ENCODE results near the gene SYT2.
"Not testable (repeated sequence)": the region's sequence is repeated elsewhere in the genome, so short reads cannot be mapped to it uniquely, and the experiment has no call there.

Gene SYT2

GRCh38 chr1:202565890-202566602 lies 144.2 kb downstream of the SYT2 start:
- peak; percentile 4 for DNase-seq

GRCh38 chr1:202564958-202565495 lies 145.2 kb downstream of the SYT2 start:
- no peak for DNase-seq

GRCh38 chr1:202563818-202564217 lies 146.4 kb downstream of the SYT2 start:
- no peak for DNase-seq

GRCh38 chr1:202562444-202563060 lies 147.7 kb downstream of the SYT2 start:
- no peak for DNase-seq

- DNase-seq = no peak
These were observed 148.4 kb downstream of the SYT2 start for GRCh38 chr1:202561726-202562443.

GRCh38 chr1:202561240-202561639 lies 149.0 kb downstream of the SYT2 start:
- DNase-seq = no peak

- DNase-seq = not testable (repeated sequence)
These were observed 152.6 kb downstream of the SYT2 start for GRCh38 chr1:202557662-202558061.

- DNase-seq = not testable (repeated sequence)
These were observed 154.2 kb downstream of the SYT2 start for GRCh38 chr1:202556037-202556436.

GRCh38 chr1:202554619-202555018 lies 155.6 kb downstream of the SYT2 start:
- not testable (repeated sequence) for DNase-seq

GRCh38 chr1:202553560-202554038 lies 156.7 kb downstream of the SYT2 start:
- DNase-seq = no peak

GRCh38 chr1:202553078-202553477 lies 157.2 kb downstream of the SYT2 start:
- not testable (repeated sequence) for DNase-seq

- DNase-seq = not testable (repeated sequence)
These were observed 157.6 kb downstream of the SYT2 start for GRCh38 chr1:202552615-202553014.

- no peak for DNase-seq
These were observed 158.6 kb downstream of the SYT2 start for GRCh38 chr1:202551683-202552082.

- DNase-seq = not testable (repeated sequence)
These were observed 160.2 kb downstream of the SYT2 start for GRCh38 chr1:202550088-202550487.

- DNase-seq = no peak
These were observed 163.0 kb downstream of the SYT2 start for GRCh38 chr1:202547215-202547614.

- not testable (repeated sequence) for DNase-seq
These were observed 163.5 kb downstream of the SYT2 start for GRCh38 chr1:202546796-202547195.

- not testable (repeated sequence) for DNase-seq
These were observed 163.9 kb downstream of the SYT2 start for GRCh38 chr1:202546377-202546776.

- DNase-seq = not testable (repeated sequence)
These were observed 164.5 kb downstream of the SYT2 start for GRCh38 chr1:202545647-202546303.

- DNase-seq = not testable (repeated sequence)
These were observed 165.3 kb downstream of the SYT2 start for GRCh38 chr1:202544766-202545449.

- not testable (repeated sequence) for DNase-seq
These were observed 166.7 kb downstream of the SYT2 start for GRCh38 chr1:202543537-202543936.

- DNase-seq = not testable (repeated sequence)
These were observed 167.8 kb downstream of the SYT2 start for GRCh38 chr1:202542415-202542814.

GRCh38 chr1:202540858-202541257 lies 169.4 kb downstream of the SYT2 start:
- DNase-seq = not testable (repeated sequence)

All from CD4-positive, alpha-beta T cell treated with Interleukin-17A for 1 hour (primary cell).